22Rv1 (cell line): Measurements from ENCODE around the gene LTV1.

Source experiments
- ZFX ChIP-seq: fragments of 450-650 bp; IDR thresholded peaks from 2 replicates; pipeline ENCODE4 v1.6.1; 2017; ENCODE audit warnings: antibody characterized with exemption, borderline replicate concordance
- TF ChIP-seq, protein P1 (sequence below): fragments of 450-650 bp; IDR thresholded peaks from 2 replicates; pipeline ENCODE4 v1.5.1; 2017; ENCODE audit warnings: mild to moderate bottlenecking

DNA sequence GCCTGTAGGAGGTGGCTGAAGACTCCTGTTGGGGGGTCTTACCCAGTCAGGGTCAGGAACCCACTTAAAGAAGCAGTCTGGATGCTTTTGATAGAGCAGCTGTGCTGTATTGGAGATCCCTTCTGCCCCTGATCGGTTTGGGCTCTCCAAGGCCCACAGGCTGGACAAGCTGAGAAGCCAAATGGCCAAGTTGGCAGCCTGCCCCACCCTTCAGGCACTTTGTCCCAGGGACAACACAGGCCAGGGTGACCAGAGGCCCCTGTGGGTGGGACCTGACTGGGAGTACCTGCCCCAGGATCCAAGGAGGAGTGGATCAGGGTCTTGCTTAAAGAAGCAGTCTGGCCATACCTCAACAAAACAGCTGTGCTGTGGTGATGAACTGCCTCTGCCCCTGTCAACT, 69.5 kb downstream of the LTV1 start:
- TF ChIP-seq, protein P1, sequence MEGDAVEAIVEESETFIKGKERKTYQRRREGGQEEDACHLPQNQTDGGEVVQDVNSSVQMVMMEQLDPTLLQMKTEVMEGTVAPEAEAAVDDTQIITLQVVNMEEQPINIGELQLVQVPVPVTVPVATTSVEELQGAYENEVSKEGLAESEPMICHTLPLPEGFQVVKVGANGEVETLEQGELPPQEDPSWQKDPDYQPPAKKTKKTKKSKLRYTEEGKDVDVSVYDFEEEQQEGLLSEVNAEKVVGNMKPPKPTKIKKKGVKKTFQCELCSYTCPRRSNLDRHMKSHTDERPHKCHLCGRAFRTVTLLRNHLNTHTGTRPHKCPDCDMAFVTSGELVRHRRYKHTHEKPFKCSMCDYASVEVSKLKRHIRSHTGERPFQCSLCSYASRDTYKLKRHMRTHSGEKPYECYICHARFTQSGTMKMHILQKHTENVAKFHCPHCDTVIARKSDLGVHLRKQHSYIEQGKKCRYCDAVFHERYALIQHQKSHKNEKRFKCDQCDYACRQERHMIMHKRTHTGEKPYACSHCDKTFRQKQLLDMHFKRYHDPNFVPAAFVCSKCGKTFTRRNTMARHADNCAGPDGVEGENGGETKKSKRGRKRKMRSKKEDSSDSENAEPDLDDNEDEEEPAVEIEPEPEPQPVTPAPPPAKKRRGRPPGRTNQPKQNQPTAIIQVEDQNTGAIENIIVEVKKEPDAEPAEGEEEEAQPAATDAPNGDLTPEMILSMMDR, result no peak
- no peak for TF ChIP-seq ZFX
